ENCODE data around the gene PDZK1IP1.

The PDZK1IP1 gene

GRCh38 chr1:47215713-47216112, 25.9 kb upstream of the PDZK1IP1 start:
- H3K4me3 ChIP-seq (replicated peaks in 1 of 2; ENCODE audit: low read depth in 2 of 2, low read length in 2 of 2) = no peak overlapping the region

GRCh38 chr1:47214549-47214948, 24.7 kb upstream of the PDZK1IP1 start:
- TF ChIP-seq CTCF (IDR thresholded peaks at IDR 0.05; ENCODE audit: low read depth, low read length) = no peak
- no peak for DNase-seq (ENCODE audit: low read depth in 2 of 2)
- H3K4me3 ChIP-seq (replicated peaks in 1 of 2; ENCODE audit: low read depth in 2 of 2, low read length in 2 of 2) = no peak overlapping the region

More at GRCh38 chr1:47215713-47216112, 25.9 kb upstream of the PDZK1IP1 start:
- DNase-seq (ENCODE audit: low read depth in 2 of 2) = no peak
- TF ChIP-seq CTCF (IDR thresholded peaks at IDR 0.05; ENCODE audit: low read depth, low read length) = no peak

GRCh38 chr1:47213230-47213963, 23.6 kb upstream of the PDZK1IP1 start:
- TF ChIP-seq CTCF (IDR thresholded peaks at IDR 0.05; ENCODE audit: low read depth, low read length) = no peak

GRCh38 chr1:47212636-47213229, 22.9 kb upstream of the PDZK1IP1 start:
- H3K4me3 ChIP-seq (replicated peaks in 1 of 2; ENCODE audit: low read depth in 2 of 2, low read length in 2 of 2) = no peak overlapping the region
- DNase-seq (ENCODE audit: low read depth in 2 of 2) = no peak
- TF ChIP-seq CTCF (IDR thresholded peaks at IDR 0.05; ENCODE audit: low read depth, low read length) = no peak

More at GRCh38 chr1:47213230-47213963, 23.6 kb upstream of the PDZK1IP1 start:
- H3K4me3 ChIP-seq (replicated peaks in 1 of 2; ENCODE audit: low read depth in 2 of 2, low read length in 2 of 2) = no peak overlapping the region
- no peak for DNase-seq (ENCODE audit: low read depth in 2 of 2)

GRCh38 chr1:47211796-47212269, 22.0 kb upstream of the PDZK1IP1 start:
- H3K4me3 ChIP-seq (replicated peaks in 1 of 2; ENCODE audit: low read depth in 2 of 2, low read length in 2 of 2) = no peak overlapping the region
- peak; percentile 47 to 80 for DNase-seq (ENCODE audit: low read depth in 2 of 2)
- TF ChIP-seq CTCF (IDR thresholded peaks at IDR 0.05; ENCODE audit: low read depth, low read length) = no peak

GRCh38 chr1:47210666-47211065, 20.8 kb upstream of the PDZK1IP1 start:
- no peak for TF ChIP-seq CTCF (IDR thresholded peaks at IDR 0.05; ENCODE audit: low read depth, low read length)
- no peak for DNase-seq (ENCODE audit: low read depth in 2 of 2)
- no peak overlapping the region for H3K4me3 ChIP-seq (replicated peaks in 1 of 2; ENCODE audit: low read depth in 2 of 2, low read length in 2 of 2)
